MM.1S (cell line): ENCODE results near the gene PLGRKT.

Experiments used
- EZH2 ChIP-seq: fragments of 300-600 bp; sonication (generic); optimal IDR thresholded peaks from 2 replicates; pipeline ENCODE3; 2017; ENCODE audit warnings: low read depth, mild to moderate bottlenecking, antibody characterized with exemption, low read length, mixed read lengths
- TF ChIP-seq, protein P1 (sequence below): fragments of 300-600 bp; sonication (generic); IDR thresholded peaks from 2 replicates; pipeline ENCODE4 v1.5.1; 2016; ENCODE audit warnings: antibody characterized with exemption, low read length, mixed read lengths

- TF ChIP-seq, protein P1, sequence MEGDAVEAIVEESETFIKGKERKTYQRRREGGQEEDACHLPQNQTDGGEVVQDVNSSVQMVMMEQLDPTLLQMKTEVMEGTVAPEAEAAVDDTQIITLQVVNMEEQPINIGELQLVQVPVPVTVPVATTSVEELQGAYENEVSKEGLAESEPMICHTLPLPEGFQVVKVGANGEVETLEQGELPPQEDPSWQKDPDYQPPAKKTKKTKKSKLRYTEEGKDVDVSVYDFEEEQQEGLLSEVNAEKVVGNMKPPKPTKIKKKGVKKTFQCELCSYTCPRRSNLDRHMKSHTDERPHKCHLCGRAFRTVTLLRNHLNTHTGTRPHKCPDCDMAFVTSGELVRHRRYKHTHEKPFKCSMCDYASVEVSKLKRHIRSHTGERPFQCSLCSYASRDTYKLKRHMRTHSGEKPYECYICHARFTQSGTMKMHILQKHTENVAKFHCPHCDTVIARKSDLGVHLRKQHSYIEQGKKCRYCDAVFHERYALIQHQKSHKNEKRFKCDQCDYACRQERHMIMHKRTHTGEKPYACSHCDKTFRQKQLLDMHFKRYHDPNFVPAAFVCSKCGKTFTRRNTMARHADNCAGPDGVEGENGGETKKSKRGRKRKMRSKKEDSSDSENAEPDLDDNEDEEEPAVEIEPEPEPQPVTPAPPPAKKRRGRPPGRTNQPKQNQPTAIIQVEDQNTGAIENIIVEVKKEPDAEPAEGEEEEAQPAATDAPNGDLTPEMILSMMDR, result no peak
- TF ChIP-seq EZH2, result no peak
Observed at GRCh38 chr9:5479994-5480694, 42.4 kb upstream of the PLGRKT start.
